Fibroblast of pulmonary artery (primary cell): ENCODE results near the gene ARL10.

Source experiments
- DNase-seq: peaks from one replicate; pipeline ENCODE4 v3.0.0-alpha.2; 2010; ENCODE audit warnings: low read depth
- H3K4me3 ChIP-seq: replicated peaks from 2 replicates; pipeline ENCODE4 v1.5.1; 2011; ENCODE audit warnings: low read depth, mild to moderate bottlenecking, control low read depth, low read length, moderate library complexity
- CTCF ChIP-seq: IDR thresholded peaks from 2 replicates; pipeline ENCODE4 v1.5.1; 2011; ENCODE audit warnings: mild to moderate bottlenecking, control low read depth, low read length, inconsistent platforms; ENCODE audit errors: missing control alignments

ARL10 gene

DNA sequence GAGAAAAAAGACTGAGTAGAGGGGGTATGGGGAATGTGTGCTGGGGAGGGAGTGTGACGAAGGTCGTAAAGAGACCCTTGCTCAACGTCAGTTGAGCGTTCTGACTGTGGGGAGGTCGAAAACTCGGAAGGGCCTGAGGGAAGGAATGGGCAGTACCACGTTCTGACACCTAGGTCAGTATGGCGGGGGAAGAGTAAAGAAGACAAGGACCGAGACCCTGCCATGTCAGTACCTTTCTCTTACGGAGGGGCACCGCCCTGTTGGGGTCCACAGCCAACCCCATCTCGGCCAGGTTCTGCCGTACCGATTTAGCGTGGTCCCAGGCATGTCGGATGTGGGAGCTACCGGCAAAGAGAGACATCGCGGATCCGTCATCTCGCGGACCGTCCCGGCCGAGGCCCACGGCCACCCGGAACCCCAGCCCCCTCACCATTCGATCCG is 22.7 kb downstream of the ARL10 start:
- H3K4me3 ChIP-seq, result peak overlapping the region; percentile 84
- no peak for TF ChIP-seq CTCF
- DNase-seq, result no peak

- no peak for TF ChIP-seq CTCF
- DNase-seq, result peak; percentile 99
- H3K4me3 ChIP-seq, result peak within 1 kb of the TSS; percentile 84
Measured at GRCh38 chr5:176388444-176389134, 23.3 kb downstream of the ARL10 start, which contains the start of the genes HIGD2A and NOP16. Gene HIGD2A (plus strand): TSS chr5:176388751. CDS start chr5:176388820, 69 bp downstream. Gene NOP16 (minus strand): TSS chr5:176388598. CDS start chr5:176388539, 59 bp downstream.

DNA sequence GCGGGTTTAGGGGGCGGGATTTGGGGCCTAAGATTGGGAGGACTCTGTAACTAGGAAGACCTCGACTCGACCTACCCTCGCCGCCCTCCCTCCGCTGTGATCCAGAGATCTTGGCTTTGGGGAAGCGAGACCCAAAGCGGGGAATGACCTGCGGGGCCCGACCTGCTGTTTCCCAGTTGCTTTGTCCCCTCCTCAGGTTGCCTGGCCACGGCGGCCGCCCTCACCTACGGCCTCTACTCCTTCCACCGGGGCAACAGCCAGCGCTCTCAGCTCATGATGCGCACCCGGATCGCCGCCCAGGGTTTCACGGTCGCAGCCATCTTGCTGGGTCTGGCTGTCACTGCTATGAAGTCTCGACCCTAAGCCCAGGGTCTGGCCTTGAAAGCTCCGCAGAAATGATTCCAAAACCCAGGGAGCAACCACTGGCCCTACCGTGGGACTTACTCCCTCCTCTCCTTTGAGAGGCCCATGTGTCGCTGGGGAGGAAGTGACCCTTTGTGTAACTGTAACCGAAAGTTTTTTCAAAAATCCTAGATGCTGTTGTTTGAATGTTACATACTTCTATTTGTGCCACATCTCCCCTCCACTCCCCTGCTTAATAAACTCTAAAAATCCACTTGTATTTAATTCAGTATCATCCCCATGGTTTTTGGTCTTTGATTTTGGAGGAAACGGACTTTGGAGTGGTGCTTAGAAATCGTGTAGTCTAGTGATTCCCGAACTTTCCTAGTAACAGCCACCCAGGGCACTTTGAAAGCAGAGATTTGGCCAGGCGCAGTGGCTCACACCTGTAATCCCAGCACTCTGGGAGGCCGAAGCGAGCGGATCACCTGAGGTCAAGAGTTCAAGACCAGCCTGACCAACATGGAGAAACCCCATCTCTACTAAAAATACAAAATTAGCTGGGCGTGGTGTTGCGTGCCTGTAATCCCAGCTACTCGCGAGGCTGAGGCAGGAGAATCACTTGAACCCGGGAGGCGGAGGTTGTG is 24.1 kb downstream of the ARL10 start:
- TF ChIP-seq CTCF, result no peak
- no peak for DNase-seq
- H3K4me3 ChIP-seq, result peak overlapping the region; percentile 84

DNA sequence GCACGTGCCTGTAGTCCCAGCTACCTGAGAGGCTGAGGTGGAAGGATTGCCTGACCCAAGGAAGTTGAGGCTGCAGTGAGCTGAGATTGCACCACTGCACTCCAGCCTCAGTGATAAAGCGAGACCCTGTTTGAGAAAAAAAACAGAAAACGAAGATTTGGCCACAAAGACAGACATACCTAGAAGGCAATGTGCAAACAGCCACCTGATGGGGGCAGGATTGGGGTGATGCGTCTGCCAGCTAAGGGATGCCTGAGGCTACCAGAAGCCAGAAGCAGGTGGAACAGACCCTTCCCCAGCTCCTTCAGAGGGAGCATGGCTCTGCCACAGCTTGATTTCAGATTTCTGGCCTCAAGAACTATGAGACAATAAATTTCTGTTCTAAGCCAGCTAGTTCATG is 26.2 kb downstream of the ARL10 start:
- no peak for DNase-seq
- TF ChIP-seq CTCF, result no peak
- H3K4me3 ChIP-seq, result no peak overlapping the region

- no peak for TF ChIP-seq CTCF
- H3K4me3 ChIP-seq, result no peak overlapping the region
Measured at GRCh38 chr5:176391999-176392398, 26.7 kb downstream of the ARL10 start.

DNA sequence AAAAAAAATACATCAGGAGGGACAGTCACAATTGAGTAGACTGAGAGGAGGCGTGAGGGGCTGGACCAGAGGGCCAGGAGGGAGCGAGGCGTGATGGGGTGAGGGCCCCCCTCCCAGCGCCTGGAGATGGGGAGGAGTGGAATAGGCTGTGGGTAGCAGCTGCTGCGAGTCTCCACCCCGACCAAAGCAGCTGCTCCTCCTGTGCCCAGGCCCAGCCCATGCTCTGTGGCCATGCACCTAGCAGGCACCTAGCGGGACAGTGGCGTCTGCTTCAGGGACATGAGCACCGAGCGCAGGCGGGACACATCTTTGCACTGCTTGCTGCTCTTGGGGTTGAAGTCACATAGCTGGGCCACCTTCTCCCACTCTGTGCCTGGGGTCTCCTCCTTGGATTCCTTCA is 27.2 kb downstream of the ARL10 start:
- DNase-seq, result no peak
- TF ChIP-seq CTCF, result no peak
- H3K4me3 ChIP-seq, result no peak overlapping the region

More at GRCh38 chr5:176391999-176392398, 26.7 kb downstream of the ARL10 start:
- no peak for DNase-seq
